ENCODE measurements around the gene SPTBN4. TPM values are rescaled to one million over a fixed set of nuclear protein-coding genes. Genes with fewer than 3 reads are reported as not detected.

Gene SPTBN4
- total and polyA plus RNA-seq, 2 of the 4 experiments (the other 2 are of a cell fraction) = 0.72 to 0.91 TPM

GRCh38 chr19:40533508-40533907 is 66.7 kb downstream of the SPTBN4 start:
- H4K5ac ChIP-seq (ENCODE audit: low read depth, low read length) = no peak overlapping the region
- dilution Hi-C loops (cut with HindIII; ENCODE audit: low sequenced_read_pairs, unreplicated experiment) = no loop called here
- H2AK9ac ChIP-seq (replicated peaks; ENCODE audit: low read depth, low read length, poor library complexity) = no peak overlapping the region
- intact Hi-C loops (cut with micrococcal nuclease) = no loop called here
- H2BK120ac ChIP-seq (ENCODE audit: low read depth, low read length) = no peak overlapping the region
- no peaks in the 10 kb centered on the region for H4K20me1 ChIP-seq (ENCODE audit: insufficient read depth, low read length)
- BruUV-seq (replicated peaks) = no TSS peak
- ATAC-seq (ENCODE audit: low read depth) (no peak), DNase-seq (no peak)
- no peak overlapping the region for H2BK20ac ChIP-seq (ENCODE audit: low read depth, low read length)
- H3K4me3 ChIP-seq (ENCODE audit: insufficient read depth, low read depth, low read length) = no peak overlapping the region
- H3K36me3 ChIP-seq (ENCODE audit: control insufficient read depth, insufficient read depth, low read length) = no peaks in the 10 kb centered on the region
- WGBS, 2 experiments (ENCODE audit: extremely low coverage in 2 of 2, insufficient read length in 1 of 2) = 0% methylated on average over 1 of the region's 2 CpGs; no CpG with 5 or more reads in 1 of the 2 experiments
- no peak overlapping the region for H2AFZ ChIP-seq (replicated peaks; ENCODE audit: low read length, poor library complexity)
- ChIA-PET POLR2A (ENCODE audit: unreplicated experiment) (no interaction called here), CTCF (no interaction called here)
- H3K4ac ChIP-seq (ENCODE audit: low read depth, low read length) = no peak overlapping the region
- H4K91ac ChIP-seq (ENCODE audit: insufficient read depth, low read depth, low read length) = no peak overlapping the region
- no peaks in the 10 kb centered on the region; the same call in 1 of the 2 replicates for H3K9me1 ChIP-seq (ENCODE audit: insufficient read depth, low read length)
- no peaks in the 10 kb centered on the region for H3K79me1 ChIP-seq (ENCODE audit: low read depth in 1 of 2, low read length in 2 of 2)
- no peak overlapping the region for H3K27ac ChIP-seq (ENCODE audit: insufficient read depth, low read length)
- H3K9ac ChIP-seq (ENCODE audit: low read depth, low read length) = no peak overlapping the region
- no peaks in the 10 kb centered on the region; the same call in 1 of the 2 replicates for H3K9me3 ChIP-seq (ENCODE audit: control insufficient read depth, insufficient read depth, low read length)
- no peak overlapping the region for H4K8ac ChIP-seq (ENCODE audit: low read depth in 2 of 2, low read length in 2 of 2)
- in situ Hi-C loops (cut with MboI; ENCODE audit: low sequenced_read_pairs) = no loop called here
- no peak overlapping the region for H3K4me2 ChIP-seq (ENCODE audit: low read depth, low read length)
- no peak overlapping the region for H2BK15ac ChIP-seq (ENCODE audit: low read depth, low read length)
- no peak overlapping the region for H2BK5ac ChIP-seq (ENCODE audit: low read depth, low read length, poor library complexity, severe bottlenecking)
- no peak overlapping the region for H3K14ac ChIP-seq (replicated peaks; ENCODE audit: low read depth, low read length)
- H3K56ac ChIP-seq (ENCODE audit: extremely low read depth, insufficient read depth, low read length) = no peak overlapping the region
- H3K27me3 ChIP-seq (ENCODE audit: control insufficient read depth, insufficient read depth, low read length) = peaks cover 25% of the 10 kb centered on the region
- TF ChIP-seq MXI1 (IDR thresholded peaks at IDR 0.05; ENCODE audit: borderline replicate concordance, low read depth, low read length) (no peak), FOS (IDR thresholded peaks at IDR 0.05; ENCODE audit: low read depth, low read length) (no peak), CTCF (conservative IDR thresholded peaks at IDR 0.05; ENCODE audit: low read depth, low read length) (0 out of 2 replicates have a peak, but pooled peaks have one; percentile 14), RFX5 (IDR thresholded peaks at IDR 0.05; ENCODE audit: low read depth, low read length) (no peak), CHD1 (IDR thresholded peaks at IDR 0.05; ENCODE audit: low read depth, low read length) (no peak)
- H2AK5ac ChIP-seq (ENCODE audit: low read depth, low read length) = no peak overlapping the region
- H3K4me1 ChIP-seq (ENCODE audit: control insufficient read depth, insufficient read depth, low read length) = peaks cover 3% of the 10 kb centered on the region; the same call in 1 of the 2 replicates
- H3K18ac ChIP-seq (ENCODE audit: low read depth, low read length) = no peak overlapping the region
- no peak overlapping the region for H3K23ac ChIP-seq (ENCODE audit: low read depth, low read length)
